Measurements from ENCODE around the gene GRK5. TPM values are rescaled to one million over a fixed set of nuclear protein-coding genes. Genes with fewer than 3 reads are reported as not detected.
"Not testable (repeated sequence)": the region's sequence is repeated elsewhere in the genome, so short reads cannot be mapped to it uniquely, and the experiment has no call there.

GRK5 gene
- total RNA-seq, 1 experiment from 2014 or later, result 4.5 TPM

DNA sequence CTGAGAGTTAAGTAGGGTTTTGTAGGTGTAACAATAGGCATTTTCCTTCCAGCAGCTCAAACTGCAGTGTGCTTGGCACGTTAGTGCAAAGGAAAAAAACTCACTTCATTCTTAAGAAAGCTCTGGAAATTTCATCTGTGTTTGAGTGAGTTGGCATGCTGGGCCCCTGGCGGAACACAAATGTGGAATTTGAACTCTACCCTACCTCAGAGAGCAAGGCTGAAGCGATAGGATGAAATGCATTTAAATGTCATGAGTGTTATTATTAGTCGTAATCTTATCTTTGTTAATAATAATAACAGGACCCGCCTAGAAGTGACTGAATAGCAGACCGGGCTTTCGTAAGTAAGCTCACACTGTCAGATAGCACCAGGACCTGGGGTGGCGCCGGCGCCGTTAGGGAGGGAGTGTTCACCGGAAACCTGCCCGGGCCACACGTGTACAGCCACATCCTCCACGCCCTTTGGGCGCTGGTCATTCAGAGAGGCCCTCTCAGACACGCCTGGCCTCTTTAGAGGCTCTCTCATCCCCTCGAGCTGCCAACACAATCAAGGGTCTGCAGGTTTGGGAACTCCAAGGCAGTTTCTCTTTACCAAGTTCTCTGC lies 63.5 kb downstream of the GRK5 start:
- TF ChIP-seq EZH2phosphoT487 (IDR thresholded peaks at IDR 0.05; ENCODE audit: borderline replicate concordance, low read length), result no peak
- TF ChIP-seq EZH2 (IDR thresholded peaks at IDR 0.05; ENCODE audit: low read length, unreplicated experiment), result no peak
- no peak for TF ChIP-seq CTCF (conservative IDR thresholded peaks at IDR 0.05; ENCODE audit: low read depth, low read length)
- H3K27ac ChIP-seq (ENCODE audit: low read length), result peak overlapping the region; percentile 84
- H4K20me1 ChIP-seq (ENCODE audit: low read length), result no peaks in the 10 kb centered on the region
- POLR2A ChIA-PET (ENCODE audit: unreplicated experiment), result interaction anchor here (0.5 to 0.9 kb wide), 3 partner anchors 17 to 364 kb away, joined by 5 to 9 read pairs (median 5); no protein-coding TSS in a partner anchor
- no peaks in the 10 kb centered on the region for H3K9me2 ChIP-seq (replicated peaks; ENCODE audit: low read length)
- peak overlapping the region; percentile 55 for H2AFZ ChIP-seq (ENCODE audit: low read length)
- peak overlapping the region; percentile 70 for H3K4me2 ChIP-seq (ENCODE audit: low read length)
- H3K4me3 ChIP-seq (ENCODE audit: low read length), result peak overlapping the region; percentile 45; the same call in 1 of the 2 replicates
- no peaks in the 10 kb centered on the region for H3K36me3 ChIP-seq (ENCODE audit: low read depth, low read length)
- peak overlapping the region; percentile 39 for H3K9ac ChIP-seq (ENCODE audit: low read length)
- H3K9me3 ChIP-seq (ENCODE audit: low read length), result no peaks in the 10 kb centered on the region
- H3K4me1 ChIP-seq (ENCODE audit: insufficient read depth, low read length), result peaks cover 22% of the 10 kb centered on the region
- CTCF ChIA-PET, result interaction anchor here (0.6 to 1.7 kb wide), 9 partner anchors 17 to 149 kb away, joined by 3 to 8 read pairs (median 5); no protein-coding TSS in a partner anchor
- BruUV-seq (replicated peaks), result no TSS peak
- intact Hi-C loops (cut with micrococcal nuclease), result loop anchor here (1.0 kb wide), 2 partner anchors 18 to 62 kb away; no protein-coding TSS in a partner anchor
- peak; percentile 50 for DNase-seq
- no peaks in the 10 kb centered on the region for H3K27me3 ChIP-seq (ENCODE audit: low read length)
- no peaks in the 10 kb centered on the region for H3K79me2 ChIP-seq (ENCODE audit: low read length)
- H3F3A ChIP-seq (ENCODE audit: low read length, unreplicated experiment), result no peaks in the 10 kb centered on the region
- ATAC-seq, result peak; percentile 85

- H2AFZ ChIP-seq (ENCODE audit: low read length); H3F3A ChIP-seq (ENCODE audit: low read length, unreplicated experiment); DNase-seq; CTCF ChIA-PET; BruUV-seq (replicated peaks); H3K4me2 ChIP-seq (ENCODE audit: low read length); POLR2A ChIA-PET (ENCODE audit: unreplicated experiment); H3K36me3 ChIP-seq (ENCODE audit: low read depth, low read length); H3K27me3 ChIP-seq (ENCODE audit: low read length); intact Hi-C loops (cut with micrococcal nuclease); H3K4me3 ChIP-seq (ENCODE audit: low read length); ATAC-seq; H3K9me2 ChIP-seq (replicated peaks; ENCODE audit: low read length); H3K79me2 ChIP-seq (ENCODE audit: low read length); H4K20me1 ChIP-seq (ENCODE audit: low read length); H3K9ac ChIP-seq (ENCODE audit: low read length); H3K9me3 ChIP-seq (ENCODE audit: low read length): not testable (repeated sequence)
- Histone ChIP-seq H3K4me1 (ENCODE audit: insufficient read depth, low read length) (peaks cover 22% of the 10 kb centered on the region), H3K27ac (ENCODE audit: low read length) (peak overlapping the region; percentile 84; the same call in 1 of the 2 replicates)
Measured at GRCh38 chr10:119272338-119272734, 65.0 kb downstream of the GRK5 start.

GRCh38 chr10:119272736-119273135 lies 65.4 kb downstream of the GRK5 start:
- no peak for DNase-seq
- TF ChIP-seq CTCF (conservative IDR thresholded peaks at IDR 0.05; ENCODE audit: low read depth, low read length) (no peak), EZH2 (IDR thresholded peaks at IDR 0.05; ENCODE audit: low read length, unreplicated experiment) (no peak), EZH2phosphoT487 (IDR thresholded peaks at IDR 0.05; ENCODE audit: borderline replicate concordance, low read length) (no peak)
- Histone ChIP-seq H3K9me3 (ENCODE audit: low read length) (no peaks in the 10 kb centered on the region), H4K20me1 (ENCODE audit: low read length) (no peaks in the 10 kb centered on the region), H3K36me3 (ENCODE audit: low read depth, low read length) (no peaks in the 10 kb centered on the region), H3F3A (ENCODE audit: low read length, unreplicated experiment) (no peaks in the 10 kb centered on the region), H3K27me3 (ENCODE audit: low read length) (no peaks in the 10 kb centered on the region), H3K9me2 (replicated peaks; ENCODE audit: low read length) (no peaks in the 10 kb centered on the region), H3K79me2 (ENCODE audit: low read length) (no peaks in the 10 kb centered on the region), H3K4me1 (ENCODE audit: insufficient read depth, low read length) (peaks cover 22% of the 10 kb centered on the region), H3K9ac (ENCODE audit: low read length) (no peak overlapping the region), H3K4me2 (ENCODE audit: low read length) (no peak overlapping the region), H2AFZ (ENCODE audit: low read length) (no peak overlapping the region), H3K4me3 (ENCODE audit: low read length) (no peak overlapping the region), H3K27ac (ENCODE audit: low read length) (no peak overlapping the region)
- intact Hi-C loops (cut with micrococcal nuclease), result no loop called here
- CTCF ChIA-PET, result no interaction called here
- BruUV-seq (replicated peaks), result no TSS peak
- POLR2A ChIA-PET (ENCODE audit: unreplicated experiment), result no interaction called here
- ATAC-seq, result no peak
